Body of pancreas (tissue), 4 donors: ENCODE data around the gene IFI6.

Experiments
- CTCF ChIP-seq, 7 experiments: fragments of 450-650 bp in 4 of 7; fragments of 200-600 bp in 3 of 7; sonication (generic) in 3 of 7; IDR thresholded peaks; one replicate each; pipeline ENCODE4 v1.5.1; 2016 to 2019; ENCODE audit warnings: antibody characterized with exemption in 7 of 7
- POLR2A ChIP-seq, 3 donors: fragments of 450-650 bp; IDR thresholded peaks; one replicate each; pipeline ENCODE4 v1.6.1; 2016; ENCODE audit warnings: antibody characterized with exemption in 3 of 3, mild to moderate bottlenecking in 2 of 3

- no peak for TF ChIP-seq CTCF (IDR thresholded peaks at IDR 0.05)
- no peak for TF ChIP-seq POLR2A (IDR thresholded peaks at IDR 0.05)
These were observed 15.7 kb downstream of the IFI6 start for GRCh38 chr1:27656157-27656893.
